ENCODE results near the gene HAGHL. TPM values are rescaled to one million over a fixed set of nuclear protein-coding genes. Genes with fewer than 3 reads are reported as not detected.
A peak's percentile ranks its signal among the peaks of the same experiment; 100 is the strongest.
"Not testable (repeated sequence)": the region's sequence is repeated elsewhere in the genome, so short reads cannot be mapped to it uniquely, and the experiment has no call there.

The HAGHL gene
- total RNA-seq, 2 donors from 2014 or later, result 6.4 to 8.1 TPM

GRCh38 chr16:710500-711075, 16.3 kb upstream of the HAGHL start:
- TF ChIP-seq CTCF (IDR thresholded peaks at IDR 0.05), result no peak
- H3K27ac ChIP-seq, result no peak overlapping the region
- H3K9me3 ChIP-seq, result no peaks in the 10 kb centered on the region
- ATAC-seq (ENCODE audit: insufficient number of reproducible peaks, low FRiP score, low read depth) (no peak), DNase-seq (ENCODE audit: low spot score) (no peak)
- H3K36me3 ChIP-seq, result no peaks in the 10 kb centered on the region
- H3K4me3 ChIP-seq, result no peak overlapping the region
- peaks cover 11% of the 10 kb centered on the region for H3K27me3 ChIP-seq (replicated peaks; ENCODE audit: insufficient read depth)
- peaks cover 8 to 19% of the 10 kb centered on the region in 2 donors for H3K4me1 ChIP-seq (ENCODE audit: control insufficient read depth in 1 of 2, low read depth in 2 of 2)

GRCh38 chr16:711084-711483, 15.8 kb upstream of the HAGHL start:
- H3K27me3 ChIP-seq (replicated peaks; ENCODE audit: insufficient read depth), result peaks cover 11% of the 10 kb centered on the region
- H3K27ac ChIP-seq, result no peak overlapping the region
- ATAC-seq (ENCODE audit: insufficient number of reproducible peaks, low FRiP score, low read depth), result no peak
- no peaks in the 10 kb centered on the region for H3K36me3 ChIP-seq
- no peak for DNase-seq (ENCODE audit: low spot score)
- no peaks in the 10 kb centered on the region for H3K9me3 ChIP-seq
- H3K4me3 ChIP-seq, result no peak overlapping the region
- H3K4me1 ChIP-seq (ENCODE audit: control insufficient read depth in 1 of 2, low read depth in 2 of 2), result peaks cover 12 to 23% of the 10 kb centered on the region in 2 donors
- no peak for TF ChIP-seq CTCF (IDR thresholded peaks at IDR 0.05)

- Histone ChIP-seq H3K9me3 (no peaks in the 10 kb centered on the region), H3K4me1 (ENCODE audit: control insufficient read depth in 1 of 2, low read depth in 2 of 2) (peaks cover 12 to 30% of the 10 kb centered on the region in 2 donors), H3K27me3 (replicated peaks; ENCODE audit: insufficient read depth) (peaks cover 11% of the 10 kb centered on the region), H3K4me3 (no peak overlapping the region), H3K27ac (no peak overlapping the region), H3K36me3 (no peaks in the 10 kb centered on the region)
- DNase-seq (ENCODE audit: low spot score) (no peak), ATAC-seq (ENCODE audit: insufficient number of reproducible peaks, low FRiP score, low read depth) (no peak)
- peak; percentile 93 for TF ChIP-seq CTCF (IDR thresholded peaks at IDR 0.05)
Observed at GRCh38 chr16:711548-712320, 15.2 kb upstream of the HAGHL start.

GRCh38 chr16:712740-713250, 14.1 kb upstream of the HAGHL start:
- peak; percentile 14 for TF ChIP-seq CTCF (IDR thresholded peaks at IDR 0.05)
- H3K36me3 ChIP-seq; ATAC-seq (ENCODE audit: insufficient number of reproducible peaks, low FRiP score, low read depth); H3K9me3 ChIP-seq; DNase-seq (ENCODE audit: low spot score); H3K27me3 ChIP-seq (replicated peaks; ENCODE audit: insufficient read depth); H3K27ac ChIP-seq; H3K4me3 ChIP-seq: not testable (repeated sequence)
- H3K4me1 ChIP-seq (ENCODE audit: control insufficient read depth in 1 of 2, low read depth in 2 of 2), result peaks cover 12 to 32% of the 10 kb centered on the region in 2 donors

GRCh38 chr16:714079-714478, 12.8 kb upstream of the HAGHL start:
- Histone ChIP-seq H3K36me3 (no peaks in the 10 kb centered on the region), H3K4me3 (no peak overlapping the region), H3K27me3 (replicated peaks; ENCODE audit: insufficient read depth) (no peaks in the 10 kb centered on the region), H3K9me3 (no peaks in the 10 kb centered on the region), H3K4me1 (ENCODE audit: control insufficient read depth in 1 of 2, low read depth in 2 of 2) (peaks cover 12 to 32% of the 10 kb centered on the region in 2 donors), H3K27ac (no peak overlapping the region)
- no peak for TF ChIP-seq CTCF (IDR thresholded peaks at IDR 0.05)
- no peak for DNase-seq (ENCODE audit: low spot score)
- ATAC-seq (ENCODE audit: insufficient number of reproducible peaks, low FRiP score, low read depth), result no peak

Measured in thoracic aorta (tissue), 2 donors.